HG02884 (cell line): ENCODE data around the gene CSTPP1.
"Not testable (repeated sequence)": the region's sequence is repeated elsewhere in the genome, so short reads cannot be mapped to it uniquely, and the experiment has no call there.

Experiments used
- ATAC-seq: cut with Tn5 transposase; IDR thresholded peaks from one replicate; pipeline ENCODE4 v1.9.1; 2021; ENCODE audit warnings: mild to moderate bottlenecking, moderate library complexity; ENCODE audit not compliant: unreplicated experiment

Gene CSTPP1

DNA sequence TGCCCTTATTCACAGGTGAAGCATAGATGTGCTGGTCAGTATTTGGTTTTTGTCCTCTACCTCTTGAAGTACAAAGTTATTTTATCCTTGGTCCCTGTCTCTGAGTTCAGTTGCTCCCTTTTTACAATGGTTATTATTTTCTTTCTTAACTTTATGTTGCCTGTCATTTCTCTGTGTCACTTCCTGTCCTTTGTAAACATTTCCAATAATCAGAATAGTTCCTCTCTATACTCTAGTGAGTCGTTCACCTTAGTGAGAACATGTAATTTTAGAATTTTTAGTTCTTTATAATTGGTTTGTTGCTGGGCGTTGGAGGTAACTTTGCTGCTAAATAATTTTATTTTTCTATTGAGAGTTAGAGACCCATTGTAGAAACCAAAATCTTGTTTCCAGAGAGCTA lies 16.0 kb downstream of the CSTPP1 start:
- no peak for ATAC-seq

DNA sequence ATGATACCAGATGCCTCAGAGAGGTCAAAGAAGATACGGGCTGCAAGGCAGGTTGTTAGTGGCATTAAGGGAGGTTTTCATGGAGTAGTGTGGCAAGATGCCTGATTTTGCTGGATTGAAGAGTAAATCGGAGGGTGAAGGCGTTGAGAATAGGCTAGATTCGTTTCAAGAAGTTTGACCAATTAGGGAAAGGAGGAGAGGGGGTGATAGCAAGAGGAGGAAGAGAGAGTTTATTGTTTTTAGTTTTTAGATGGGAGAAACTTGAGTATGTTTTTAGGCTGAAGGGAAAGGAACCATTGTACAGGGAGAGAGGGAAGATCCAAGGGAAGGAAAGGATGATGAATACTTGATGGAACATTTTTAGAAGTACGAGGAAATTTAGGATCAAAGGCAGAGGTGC lies 16.5 kb downstream of the CSTPP1 start:
- no peak for ATAC-seq

DNA sequence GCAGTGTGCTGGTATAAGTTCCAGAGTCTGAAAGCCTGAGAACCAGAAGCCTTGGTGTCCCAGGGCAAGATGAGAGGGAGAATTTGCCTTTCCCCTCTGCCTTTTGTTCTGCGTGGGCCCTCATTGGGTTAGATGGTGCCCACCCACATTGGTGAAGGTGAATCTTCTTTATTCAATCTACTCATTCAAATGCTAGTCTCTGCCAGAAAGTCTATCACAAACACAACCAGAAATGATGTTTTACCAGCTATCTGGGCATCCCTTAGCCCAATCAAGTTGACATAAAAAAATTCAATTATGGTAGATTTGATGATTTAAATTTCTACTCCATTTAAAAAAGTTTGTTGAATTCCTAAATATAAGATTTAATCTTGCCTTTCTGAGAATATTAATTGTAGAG lies 22.2 kb downstream of the CSTPP1 start:
- ATAC-seq, result no peak

DNA sequence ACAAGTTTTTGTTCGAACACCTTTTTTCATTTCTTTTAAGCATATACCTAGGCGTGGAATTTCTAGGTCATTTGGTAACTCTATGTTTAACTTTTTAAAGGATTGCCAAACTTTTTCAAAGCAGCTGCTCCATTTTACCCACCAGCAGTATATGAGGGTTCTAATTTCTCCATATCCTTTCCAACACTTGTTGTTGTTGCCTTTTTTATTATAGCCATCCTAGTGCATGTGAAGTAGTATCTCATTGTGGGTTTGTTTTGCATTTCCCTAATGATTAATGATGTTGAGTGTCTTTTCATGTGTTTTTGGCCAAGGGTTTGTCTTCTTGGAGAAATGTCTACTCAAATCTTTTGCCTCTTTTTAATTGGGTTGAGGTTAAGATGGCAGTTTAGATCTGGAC lies 24.5 kb downstream of the CSTPP1 start:
- ATAC-seq, result no peak

DNA sequence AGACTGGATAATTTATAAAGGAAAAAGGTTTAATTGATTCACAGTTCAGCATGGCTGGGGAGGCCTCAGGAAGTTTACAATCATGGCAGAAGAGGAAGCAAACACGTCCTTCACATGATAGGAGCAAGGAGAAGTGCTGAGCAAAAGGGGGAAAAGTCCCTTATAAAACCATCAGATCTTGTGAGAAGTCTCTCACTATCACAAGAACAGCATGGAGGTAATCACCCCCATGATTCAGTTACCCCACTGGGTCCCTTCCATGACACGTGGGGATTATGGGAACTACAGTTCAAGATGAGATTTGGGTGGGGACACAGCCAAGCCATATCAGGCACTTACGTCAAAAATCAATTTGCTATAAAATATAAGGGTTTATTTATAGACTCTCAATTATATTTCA lies 25.3 kb downstream of the CSTPP1 start:
- not testable (repeated sequence) for ATAC-seq

DNA sequence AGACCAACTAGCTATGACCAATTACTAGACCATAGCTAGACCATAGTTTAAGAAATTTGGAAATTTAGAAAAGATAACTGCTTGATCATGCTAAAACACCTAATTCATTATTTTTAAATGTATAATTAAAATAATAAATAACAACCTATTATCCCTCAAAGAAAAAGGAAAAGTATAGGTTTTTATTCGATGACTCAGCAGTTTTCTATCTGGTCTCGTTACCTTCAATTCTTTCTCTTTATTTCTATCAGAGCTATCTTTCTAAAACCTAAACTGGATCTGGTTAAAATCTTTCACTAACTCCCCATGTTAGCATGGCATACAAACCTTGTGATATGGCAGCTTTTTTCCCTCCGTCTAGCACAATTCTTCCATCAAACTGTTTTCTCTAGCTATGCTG lies 27.3 kb downstream of the CSTPP1 start:
- no peak for ATAC-seq

DNA sequence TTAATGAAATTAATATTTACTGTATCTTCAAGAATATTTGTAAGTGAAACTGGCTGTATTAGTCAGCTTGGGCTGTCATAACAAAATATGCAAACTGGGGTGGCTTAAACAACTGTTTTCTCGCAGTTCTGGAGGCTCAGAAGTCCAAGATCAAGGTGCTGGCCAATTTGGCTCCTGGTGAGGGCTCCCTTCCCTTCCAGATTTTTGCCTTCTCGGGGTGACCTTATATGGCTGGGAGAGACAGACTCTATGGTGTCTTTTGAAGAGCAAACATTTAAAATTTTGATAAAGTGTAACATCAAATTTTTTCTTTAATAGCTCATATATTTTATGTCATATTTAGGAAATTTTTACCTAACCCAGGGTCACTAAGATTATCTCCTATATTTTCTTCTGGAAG lies 30.2 kb downstream of the CSTPP1 start:
- no peak for ATAC-seq

DNA sequence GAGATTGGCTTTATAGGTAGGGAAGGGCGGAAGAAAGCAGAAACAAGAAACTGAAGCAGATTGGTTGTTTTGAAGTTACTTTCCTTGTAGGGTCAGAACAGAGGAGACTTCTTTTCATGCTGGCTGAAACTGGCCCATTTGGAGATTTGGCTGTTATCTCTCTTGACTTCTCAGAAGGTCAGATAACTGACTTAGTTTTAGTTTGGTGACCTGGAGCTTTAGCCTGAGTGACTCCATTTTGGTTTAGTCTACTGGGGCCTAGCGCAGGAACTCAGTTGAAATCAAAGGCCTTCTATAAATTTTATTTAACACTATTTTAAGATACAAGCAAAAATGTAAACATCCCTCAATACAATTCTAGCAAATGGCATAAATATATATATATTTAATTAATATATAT lies 31.4 kb downstream of the CSTPP1 start:
- no peak for ATAC-seq

DNA sequence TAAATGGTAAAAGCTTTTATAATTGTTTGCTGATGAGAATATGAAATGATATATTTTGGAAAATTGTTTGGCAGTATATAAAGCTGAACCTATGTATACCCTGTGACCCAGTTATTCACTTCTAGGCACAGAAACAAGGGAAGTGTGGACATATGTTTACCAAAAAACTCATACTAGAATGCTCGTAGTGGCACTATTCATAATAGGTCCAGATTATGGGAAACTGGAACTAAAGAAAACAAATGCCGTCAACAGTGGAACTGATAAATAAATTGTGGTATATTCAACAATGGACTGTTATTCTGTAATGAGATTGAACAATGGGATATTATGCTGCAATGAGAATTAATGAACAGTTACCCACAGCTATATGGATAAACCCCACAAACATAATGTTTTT lies 32.8 kb downstream of the CSTPP1 start:
- ATAC-seq, result no peak

DNA sequence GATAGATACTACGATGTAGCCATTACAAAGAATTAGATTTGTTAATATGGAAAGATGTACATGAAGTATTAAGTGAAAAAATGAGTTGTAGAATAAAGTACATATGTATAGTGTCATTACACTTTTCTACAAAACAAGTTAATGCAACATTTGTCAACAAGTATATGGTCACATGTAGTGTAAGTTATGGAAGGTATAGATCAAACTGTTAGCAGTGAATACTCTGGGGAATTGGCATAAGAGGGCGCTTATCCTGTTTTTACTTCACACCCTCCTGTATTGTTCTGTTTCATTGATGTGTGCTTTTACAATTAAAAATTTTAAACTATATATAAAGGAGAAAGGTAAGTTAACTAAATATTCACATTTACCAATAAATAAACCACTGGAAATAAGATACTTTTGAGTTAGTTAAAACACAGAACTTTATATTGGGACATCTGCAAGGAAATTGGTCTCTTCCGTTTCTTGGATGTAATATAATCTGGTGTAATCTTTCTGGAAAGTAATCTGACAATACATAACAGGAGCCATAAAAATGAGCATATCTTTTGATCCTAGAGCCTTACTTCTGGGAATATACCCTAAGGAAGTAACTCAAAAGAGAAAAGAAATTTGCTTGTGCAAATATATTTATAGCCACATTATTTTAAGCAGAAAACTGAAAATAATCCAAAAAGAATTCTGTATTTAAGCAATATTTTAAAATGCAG lies 34.5 kb downstream of the CSTPP1 start:
- no peak for ATAC-seq

DNA sequence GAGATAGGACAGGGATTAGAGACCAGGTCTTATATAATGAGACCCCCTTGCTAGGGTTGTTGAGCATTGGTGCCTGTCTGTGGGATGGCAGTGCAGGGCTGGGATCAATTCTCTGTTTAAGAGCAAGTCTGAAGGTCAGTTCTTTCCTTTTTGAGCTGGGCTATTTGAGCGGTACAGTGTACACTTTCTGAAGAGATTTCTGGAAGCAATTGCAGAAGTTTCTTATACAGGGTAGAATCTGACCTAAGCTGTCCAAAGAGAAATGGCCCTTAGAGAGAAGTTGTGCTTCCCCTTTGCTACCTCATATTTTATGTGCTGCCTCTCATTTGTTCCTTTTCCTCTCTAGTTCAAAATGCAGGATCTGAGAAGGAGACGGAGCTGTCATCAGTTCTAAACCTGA lies 35.8 kb downstream of the CSTPP1 start:
- ATAC-seq, result no peak

DNA sequence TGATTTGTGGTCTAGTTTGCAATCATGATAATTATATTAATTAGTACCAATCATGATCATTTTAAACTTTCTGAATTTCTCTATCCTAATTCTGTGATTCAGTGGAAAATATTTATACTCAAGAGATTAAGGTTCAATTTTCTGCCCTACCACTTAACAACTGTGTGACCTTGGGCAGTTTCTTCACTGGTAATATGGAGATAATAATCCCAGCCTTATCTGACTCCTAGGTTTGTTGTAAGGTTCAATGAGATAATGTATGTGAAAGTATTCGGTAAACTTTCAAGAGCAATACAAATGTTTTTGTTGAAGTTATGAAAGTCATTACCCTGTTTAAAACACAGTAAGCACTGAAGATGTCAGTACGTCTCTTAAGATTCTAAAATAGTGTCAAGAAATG lies 36.3 kb downstream of the CSTPP1 start:
- no peak for ATAC-seq

DNA sequence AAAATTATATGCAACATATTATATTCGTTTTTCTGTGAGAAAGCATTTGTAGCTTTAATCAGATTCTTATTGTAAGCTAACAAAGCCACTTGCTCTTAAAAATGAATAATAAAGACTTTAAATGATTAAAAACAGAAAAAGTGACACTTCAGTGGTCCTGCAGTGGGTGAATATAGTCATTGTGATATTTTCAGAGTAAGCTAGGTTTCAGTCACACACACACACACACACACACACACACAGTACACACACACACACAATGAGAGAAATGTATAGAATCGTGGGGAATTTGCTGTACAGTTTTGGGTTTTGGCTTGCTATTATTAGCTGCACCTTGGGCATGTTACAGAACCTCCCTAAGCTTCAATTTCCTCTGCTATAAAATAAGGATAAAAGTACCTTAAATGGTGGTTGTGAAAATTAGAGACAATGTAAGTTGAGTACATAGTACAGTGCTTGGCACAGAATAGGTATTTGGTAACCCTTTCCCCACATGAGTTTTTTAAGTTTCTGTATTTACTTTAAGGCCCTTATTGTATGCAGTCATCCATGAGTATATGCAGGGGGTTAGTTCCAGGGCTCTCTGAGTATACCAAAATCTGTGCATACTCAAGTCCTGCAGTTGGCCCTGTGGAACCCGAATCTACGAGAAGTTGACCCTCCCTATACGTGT lies 39.8 kb downstream of the CSTPP1 start:
- no peak for ATAC-seq

DNA sequence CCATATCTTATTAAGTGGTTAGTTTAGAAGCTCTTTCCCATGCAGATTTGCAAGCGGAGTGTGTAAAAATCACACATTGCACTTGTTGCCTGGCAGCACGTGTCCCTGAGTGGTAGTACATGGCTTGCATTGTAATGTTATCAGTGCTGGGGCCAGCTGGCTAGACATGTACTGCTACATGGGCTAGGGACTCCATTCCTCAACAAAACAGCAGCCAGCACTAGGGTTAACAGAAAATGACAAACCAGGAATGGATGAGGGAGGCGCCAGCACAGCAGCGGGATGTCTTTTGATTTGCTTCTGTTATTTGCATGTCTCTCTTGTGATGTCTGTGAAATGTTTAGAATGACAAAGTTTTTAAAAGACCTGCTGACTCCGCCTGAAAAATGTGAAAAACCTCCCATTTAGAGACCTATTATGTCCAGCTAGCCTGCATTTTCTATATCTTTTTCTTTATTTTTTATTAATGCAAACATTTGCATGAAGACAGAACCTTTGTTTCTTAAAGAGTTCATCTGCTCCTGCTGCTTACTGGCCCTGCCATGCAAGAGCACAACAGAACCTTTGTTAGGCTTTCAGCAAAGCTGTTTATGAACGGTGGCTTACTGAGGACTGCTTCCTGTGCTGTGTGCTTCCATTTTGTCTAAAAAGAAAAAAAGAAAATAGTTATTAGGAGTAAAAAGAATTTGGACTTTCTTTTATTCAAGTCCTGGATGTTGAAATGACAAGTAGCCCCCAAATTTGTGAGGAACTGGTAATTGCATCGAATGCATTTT lies 40.7 kb downstream of the CSTPP1 start:
- ATAC-seq, result no peak

DNA sequence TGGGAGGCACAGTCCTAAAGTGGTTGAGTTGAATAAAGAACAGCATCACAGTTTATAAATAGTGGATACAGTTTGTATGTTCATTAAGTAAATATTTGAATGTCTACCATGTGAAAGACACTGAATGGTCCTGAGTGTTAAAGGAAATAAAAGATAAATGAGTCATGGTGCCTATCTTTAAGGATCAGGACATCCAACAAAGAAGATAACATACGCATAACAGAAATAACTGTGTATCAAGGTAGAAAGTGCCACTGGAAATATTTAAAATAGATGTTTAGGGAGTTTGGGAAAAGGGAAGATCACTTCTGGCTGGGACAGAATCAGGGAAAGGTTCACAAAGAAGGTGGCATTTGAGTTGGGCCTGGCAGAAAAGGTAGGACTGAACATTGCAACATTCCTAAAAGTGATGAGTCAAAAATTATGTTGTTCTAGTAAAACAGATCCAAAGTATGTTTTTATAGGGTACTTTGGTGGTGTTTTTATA lies 41.5 kb downstream of the CSTPP1 start:
- ATAC-seq, result no peak

DNA sequence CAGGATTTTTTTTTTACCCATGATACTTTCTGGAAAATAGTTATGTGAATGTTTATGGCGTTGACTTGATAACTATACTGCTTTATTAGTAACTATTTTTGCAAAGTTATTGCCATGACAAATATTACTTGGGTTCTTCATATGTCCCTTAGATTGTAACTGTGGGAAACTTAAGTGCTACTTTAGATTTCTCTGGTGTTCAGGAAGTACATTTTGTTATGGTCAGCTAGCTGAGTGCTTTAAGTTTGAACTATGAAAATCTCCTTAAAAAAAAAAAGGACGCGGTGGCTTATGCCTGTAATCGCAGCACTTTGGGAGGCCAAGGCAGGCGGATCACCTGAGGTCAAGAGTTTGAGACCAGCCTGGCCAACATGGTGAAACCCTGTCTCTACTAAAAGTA lies 42.8 kb downstream of the CSTPP1 start:
- no peak for ATAC-seq

DNA sequence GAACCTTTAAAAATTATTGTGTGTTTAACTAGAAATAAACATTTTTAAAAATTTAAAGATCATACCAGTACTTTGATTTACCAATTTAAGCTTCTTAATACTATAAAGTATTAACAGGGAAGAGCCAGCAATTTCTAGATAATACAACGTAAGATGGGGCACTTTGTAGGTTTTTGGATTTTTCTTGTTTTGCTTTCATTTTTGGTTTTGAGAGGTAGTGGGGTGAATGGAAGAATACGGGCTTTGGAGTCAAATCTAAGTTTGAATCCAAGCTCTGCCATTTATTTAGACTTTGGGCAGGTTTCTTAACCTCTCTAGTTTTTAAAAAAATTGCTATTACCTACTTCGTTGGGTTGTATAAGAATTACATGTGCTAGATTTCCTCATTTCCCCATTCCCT lies 44.9 kb downstream of the CSTPP1 start:
- no peak for ATAC-seq

DNA sequence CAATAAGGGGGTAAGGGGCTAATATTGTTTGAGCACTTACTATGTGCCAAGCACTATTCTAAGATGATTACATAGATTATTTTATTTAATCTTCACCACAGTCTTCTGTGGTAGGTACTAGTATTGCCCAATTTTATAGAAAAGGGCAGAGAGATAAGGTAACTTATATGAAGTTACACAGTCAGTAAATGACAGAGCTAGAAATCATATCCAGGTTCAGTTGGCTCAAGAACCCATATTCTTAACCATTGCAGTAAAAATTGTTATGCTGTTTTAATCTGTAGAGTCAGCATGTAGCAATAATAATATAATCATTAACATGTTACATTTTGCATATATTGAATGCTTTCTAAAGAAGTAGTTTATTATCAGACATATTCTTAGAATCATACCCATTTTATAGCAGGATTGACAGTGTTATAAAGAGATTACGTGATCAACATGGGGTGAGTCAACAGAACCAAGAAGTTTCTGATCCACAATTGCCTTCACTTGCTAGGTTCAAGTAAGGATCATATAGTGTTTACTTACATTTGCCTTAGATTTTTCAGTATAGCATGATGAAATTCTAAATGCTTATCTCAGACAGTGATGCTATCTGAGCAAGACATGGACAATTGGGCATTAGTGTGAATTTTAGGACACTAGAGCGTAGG lies 46.4 kb downstream of the CSTPP1 start:
- ATAC-seq, result no peak

DNA sequence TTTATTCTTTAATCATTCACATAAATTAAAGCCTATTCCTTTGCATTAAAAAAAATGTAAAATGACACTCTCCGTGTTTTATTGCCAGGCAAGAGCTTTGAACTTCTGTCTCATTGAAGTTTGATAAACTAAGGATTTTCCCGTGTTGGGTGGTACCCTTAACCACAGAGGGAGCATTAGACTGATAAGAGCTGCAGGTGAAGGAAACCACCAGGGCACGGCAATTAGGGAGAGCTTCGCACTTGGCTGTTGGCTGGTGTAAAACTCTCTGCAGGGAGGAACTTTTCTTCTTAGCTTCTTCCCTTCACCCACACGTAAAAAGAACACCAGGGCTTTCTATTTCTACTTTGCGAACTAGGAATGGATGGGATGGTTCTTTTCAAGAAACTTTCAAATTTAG lies 47.0 kb downstream of the CSTPP1 start:
- no peak for ATAC-seq

DNA sequence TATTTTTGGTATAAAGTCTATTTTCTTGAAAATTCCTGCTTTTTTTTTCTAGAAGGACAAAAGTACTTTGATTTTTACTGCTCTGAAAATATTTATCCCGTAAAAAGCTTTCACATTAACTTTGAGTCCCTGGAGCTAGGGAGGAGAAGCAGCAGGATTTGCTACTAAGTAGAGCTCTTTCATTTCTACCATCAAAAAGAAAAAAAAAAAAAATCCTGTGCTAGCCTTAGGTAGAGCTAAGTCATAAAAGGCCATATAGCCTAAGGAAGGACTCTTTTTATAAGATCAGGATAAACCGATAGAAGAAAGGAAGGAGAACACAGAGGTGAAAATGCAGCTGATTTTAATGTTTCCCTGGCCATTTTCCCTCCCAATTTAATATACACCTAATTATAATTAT lies 48.0 kb downstream of the CSTPP1 start:
- ATAC-seq, result no peak

DNA sequence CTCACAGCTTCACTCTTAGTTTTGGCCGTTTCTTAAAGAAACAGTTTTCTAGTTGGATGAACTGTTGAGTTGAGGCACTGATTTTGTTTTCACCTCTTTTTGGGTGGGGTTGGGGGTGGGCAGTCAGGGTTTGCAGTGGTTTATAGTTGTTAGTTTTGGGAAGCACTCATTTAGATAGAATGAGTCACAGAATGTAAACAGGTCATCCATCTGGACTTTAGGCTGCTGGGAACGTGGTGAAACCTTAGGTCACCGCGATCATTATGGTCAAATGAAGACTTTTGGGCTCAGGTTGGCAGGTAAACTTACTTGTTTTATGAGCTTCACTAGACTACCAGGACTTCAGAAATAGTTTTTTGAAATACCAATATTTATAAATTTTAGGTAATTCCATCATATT lies 48.4 kb downstream of the CSTPP1 start:
- no peak for ATAC-seq
